HepG2 (cell line): ENCODE results near the gene TRIM69. TPM values are rescaled to one million over a fixed set of nuclear protein-coding genes. Genes with fewer than 3 reads are reported as not detected.

ENCODE experiments used
- FOXK1 ChIP-seq: sonication (generic); formaldehyde crosslinking; IDR thresholded peaks from 2 replicates; pipeline ENCODE4 v1.4.0; 2020; ENCODE audit warnings: low read depth, missing genetic modification reagents, borderline replicate concordance
- FOXK2 ChIP-seq: fragments of 450-650 bp; IDR thresholded peaks from 2 replicates; pipeline ENCODE4 v1.6.1; 2016
- JUNB ChIP-seq: sonication (generic); formaldehyde crosslinking; IDR thresholded peaks from 2 replicates; pipeline ENCODE4 v1.8.0; 2022; ENCODE audit warnings: missing genetic modification reagents, mild to moderate bottlenecking, borderline replicate concordance
- KDM3A ChIP-seq: IDR thresholded peaks from 2 replicates; pipeline ENCODE4 v1.6.1; 2018; ENCODE audit warnings: low read depth, missing compliant biosample characterization
- KLF16 ChIP-seq, 2 experiments: sonication (generic) in 1 of 2; formaldehyde crosslinking in 1 of 2; IDR thresholded peaks; 2 replicates each; pipeline versions ENCODE4 v1.6.1 to v1.8.0; 2016 to 2023; ENCODE audit warnings: missing genetic modification reagents in 2 of 2, missing compliant biosample characterization in 1 of 2
- MBD4 ChIP-seq: IDR thresholded peaks from 2 replicates; pipeline ENCODE4 v1.6.1; 2012; ENCODE audit warnings: low read length, inconsistent platforms, borderline replicate concordance
- NAIF1 ChIP-seq: sonication (generic); formaldehyde crosslinking; IDR thresholded peaks from 2 replicates; pipeline ENCODE4 v1.5.0; 2020; ENCODE audit warnings: mild to moderate bottlenecking, missing genetic modification reagents, borderline replicate concordance
- NR2F1 ChIP-seq, 2 experiments: fragments of 450-650 bp in 1 of 2; formaldehyde crosslinking in 1 of 2; IDR thresholded peaks; 2 replicates each; pipeline versions ENCODE4 v1.5.0 to v1.6.1; 2016 to 2020; ENCODE audit warnings: mild to moderate bottlenecking in 1 of 2, missing compliant biosample characterization in 1 of 2, missing genetic modification reagents in 1 of 2, moderate library complexity in 1 of 2
- POGZ ChIP-seq: sonication (generic); formaldehyde crosslinking; IDR thresholded peaks from 2 replicates; pipeline ENCODE4 v1.4.0; 2020; ENCODE audit warnings: mild to moderate bottlenecking, missing genetic modification reagents
- SOX6 ChIP-seq, 2 experiments: fragments of 450-650 bp in 1 of 2; sonication (generic) in 1 of 2; formaldehyde crosslinking in 1 of 2; IDR thresholded peaks; 2 replicates each; pipeline versions ENCODE4 v1.4.0 to v1.6.1; 2017 to 2020; ENCODE audit warnings: antibody characterized with exemption in 1 of 2, mild to moderate bottlenecking in 1 of 2, missing genetic modification reagents in 1 of 2
- SP1 ChIP-seq, 2 experiments: fragments of 450-650 bp in 1 of 2; sonication (generic) in 1 of 2; formaldehyde crosslinking in 1 of 2; IDR thresholded peaks; 2 replicates each; pipeline versions ENCODE4 v1.4.0 to v1.6.1; 2016 to 2020; ENCODE audit warnings: missing genetic modification reagents in 1 of 2
- STAG1 ChIP-seq: sonication (generic); formaldehyde crosslinking; IDR thresholded peaks from 2 replicates; pipeline ENCODE4 v1.4.0; 2020; ENCODE audit warnings: missing genetic modification reagents
- YEATS4 ChIP-seq: sonication (generic); formaldehyde crosslinking; IDR thresholded peaks from 2 replicates; pipeline ENCODE4 v1.4.0; 2020; ENCODE audit warnings: missing genetic modification reagents, borderline replicate concordance
- ZNF430 ChIP-seq: sonication (generic); formaldehyde crosslinking; IDR thresholded peaks from 2 replicates; pipeline ENCODE4 v1.9.0; 2021; ENCODE audit warnings: mild to moderate bottlenecking, missing genetic modification reagents
- ZNF44 ChIP-seq: sonication (generic); formaldehyde crosslinking; IDR thresholded peaks from 2 replicates; pipeline ENCODE4 v1.5.1; 2020; ENCODE audit warnings: mild to moderate bottlenecking, missing genetic modification reagents
- ZNF557 ChIP-seq: sonication (generic); formaldehyde crosslinking; IDR thresholded peaks from 2 replicates; pipeline ENCODE4 v1.4.0; 2020; ENCODE audit warnings: missing genetic modification reagents
- ZNF674 ChIP-seq: sonication (generic); formaldehyde crosslinking; IDR thresholded peaks from 2 replicates; pipeline ENCODE4 v1.5.0; 2020; ENCODE audit warnings: low read depth, mild to moderate bottlenecking, missing genetic modification reagents
- ZNF772 ChIP-seq: sonication (generic); formaldehyde crosslinking; IDR thresholded peaks from 2 replicates; pipeline ENCODE4 v1.5.0; 2020; ENCODE audit warnings: mild to moderate bottlenecking, missing genetic modification reagents
- ZNF776 ChIP-seq: sonication (generic); formaldehyde crosslinking; IDR thresholded peaks from 2 replicates; pipeline ENCODE4 v1.4.0; 2020; ENCODE audit warnings: mild to moderate bottlenecking, missing genetic modification reagents
- polyA plus RNA-seq, 8 experiments: library from polyadenylated mRNA; depleted of rRNA in 3 of 8; stranded (reverse) in 7 of 8; unstranded in 1 of 8; fragments of >200 nt; fragmentation: Illumina TruSeq in 4 of 8; extraction: Trizol in 4 of 8; gene quantifications; 2 replicates each; pipeline versions ENCODE4 v1.2.1 to v1.2.3, GENCODE V29; 2011 to 2016; ENCODE audit warnings: low read depth in 4 of 8, missing spikeins in 1 of 8, mixed read lengths in 1 of 8; ENCODE audit not compliant: insufficient read depth in 1 of 8
- total RNA-seq, 5 experiments: library from RNA; depleted of rRNA; stranded (reverse); fragments of >200 nt; fragmentation: Illumina TruSeq; extraction: Trizol; gene quantifications; 2 replicates each; pipeline ENCODE4 v1.2.3, GENCODE V29; 2016; ENCODE audit warnings: low read depth in 1 of 5
- TF ChIP-seq, protein P1 (sequence below): sonication (generic); formaldehyde crosslinking; IDR thresholded peaks from 2 replicates; pipeline ENCODE4 v1.5.0; 2020; ENCODE audit warnings: mild to moderate bottlenecking, missing genetic modification reagents, borderline replicate concordance
- TF ChIP-seq, protein P2 (sequence below): sonication (generic); formaldehyde crosslinking; IDR thresholded peaks from 2 replicates; pipeline ENCODE4 v1.4.0; 2020; ENCODE audit warnings: missing genetic modification reagents, borderline replicate concordance
- TF ChIP-seq, protein P3 (sequence below): sonication (generic); formaldehyde crosslinking; IDR thresholded peaks from 2 replicates; pipeline ENCODE4 v1.4.0; 2020; ENCODE audit warnings: mild to moderate bottlenecking, missing genetic modification reagents, borderline replicate concordance
- TF ChIP-seq, protein P4 (sequence below): sonication (generic); formaldehyde crosslinking; IDR thresholded peaks from 2 replicates; pipeline ENCODE4 v1.4.0; 2020; ENCODE audit warnings: mild to moderate bottlenecking, missing genetic modification reagents

The TRIM69 gene
- total and polyA plus RNA-seq, 2 of the 13 experiments (the other 11 are each of a cell fraction or from before 2014, with no cell fraction given): 2.6 to 3.2 TPM

DNA sequence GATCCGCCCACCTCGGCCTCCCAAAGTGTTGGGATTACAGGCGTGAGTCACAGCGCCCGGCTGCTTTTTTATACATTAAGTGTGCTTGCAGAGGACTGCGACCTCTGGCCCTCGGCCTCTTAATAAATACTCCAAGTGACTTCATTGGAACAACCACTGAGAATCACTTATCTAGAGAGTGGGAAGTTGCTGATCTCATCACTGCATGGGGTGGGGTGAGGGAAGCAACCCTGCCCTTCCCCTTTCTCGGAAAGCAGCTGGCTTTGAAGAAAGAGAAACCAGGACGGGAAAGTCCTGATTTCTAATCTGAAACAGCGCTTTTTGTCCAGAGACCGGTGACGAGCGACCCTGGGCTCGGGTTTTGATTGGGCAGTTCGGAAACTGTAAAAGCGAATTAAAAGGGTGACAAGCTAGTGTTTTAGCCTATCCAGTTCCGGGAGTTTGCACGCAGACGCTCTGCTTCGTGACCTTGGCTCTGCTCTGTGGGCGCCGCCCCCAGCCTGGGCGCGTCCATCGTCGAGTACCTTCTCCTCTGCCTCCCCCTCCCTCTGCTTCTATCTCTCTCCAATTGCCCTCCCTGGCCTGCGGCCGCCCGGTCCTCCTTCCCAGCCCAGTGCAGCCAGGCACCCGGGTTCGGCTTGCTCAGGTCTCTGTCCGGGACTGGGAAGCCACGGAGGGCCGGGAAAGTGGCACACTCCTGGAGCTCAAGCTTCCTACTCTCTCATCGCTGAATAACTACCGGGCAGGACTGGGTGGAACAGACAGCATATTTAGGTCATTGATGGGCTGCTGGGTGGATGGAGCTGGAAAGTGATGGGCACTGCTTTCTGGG, 7.5 kb upstream of the TRIM69 start (continued):
- TF ChIP-seq FOXK2: no peak
- peak; percentile 34; the same call in 1 of the 2 replicates for TF ChIP-seq FOXK1 (CRISPR knock-in tag)
- TF ChIP-seq, protein P1, sequence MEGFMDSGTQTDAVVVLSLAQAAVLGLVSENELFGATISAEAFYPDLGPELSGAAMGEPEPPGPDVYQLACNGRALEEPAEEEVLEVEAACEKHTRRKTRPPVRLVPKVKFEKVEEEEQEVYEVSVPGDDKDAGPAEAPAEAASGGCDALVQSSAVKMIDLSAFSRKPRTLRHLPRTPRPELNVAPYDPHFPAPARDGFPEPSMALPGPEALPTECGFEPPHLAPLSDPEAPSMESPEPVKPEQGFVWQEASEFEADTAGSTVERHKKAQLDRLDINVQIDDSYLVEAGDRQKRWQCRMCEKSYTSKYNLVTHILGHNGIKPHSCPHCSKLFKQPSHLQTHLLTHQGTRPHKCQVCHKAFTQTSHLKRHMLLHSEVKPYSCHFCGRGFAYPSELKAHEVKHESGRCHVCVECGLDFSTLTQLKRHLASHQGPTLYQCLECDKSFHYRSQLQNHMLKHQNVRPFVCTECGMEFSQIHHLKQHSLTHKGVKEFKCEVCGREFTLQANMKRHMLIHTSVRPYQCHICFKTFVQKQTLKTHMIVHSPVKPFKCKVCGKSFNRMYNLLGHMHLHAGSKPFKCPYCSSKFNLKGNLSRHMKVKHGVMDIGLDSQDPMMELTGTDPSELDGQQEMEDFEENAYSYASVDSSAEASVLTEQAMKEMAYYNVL (CRISPR knock-in tag): 0 out of 2 replicates have a peak, but pooled peaks have one; percentile 48
- TF ChIP-seq, protein P2, sequence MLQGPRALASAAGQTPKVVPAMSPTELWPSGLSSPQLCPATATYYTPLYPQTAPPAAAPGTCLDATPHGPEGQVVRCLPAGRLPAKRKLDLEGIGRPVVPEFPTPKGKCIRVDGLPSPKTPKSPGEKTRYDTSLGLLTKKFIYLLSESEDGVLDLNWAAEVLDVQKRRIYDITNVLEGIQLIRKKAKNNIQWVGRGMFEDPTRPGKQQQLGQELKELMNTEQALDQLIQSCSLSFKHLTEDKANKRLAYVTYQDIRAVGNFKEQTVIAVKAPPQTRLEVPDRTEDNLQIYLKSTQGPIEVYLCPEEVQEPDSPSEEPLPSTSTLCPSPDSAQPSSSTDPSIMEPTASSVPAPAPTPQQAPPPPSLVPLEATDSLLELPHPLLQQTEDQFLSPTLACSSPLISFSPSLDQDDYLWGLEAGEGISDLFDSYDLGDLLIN: no peak
- no peak for TF ChIP-seq ZNF430 (CRISPR knock-in tag)
- no peak for TF ChIP-seq JUNB (CRISPR knock-in tag)
- TF ChIP-seq YEATS4: peak; percentile 72
- TF ChIP-seq ZNF772: no peak
- no peak for TF ChIP-seq ZNF557 (CRISPR knock-in tag)
- TF ChIP-seq ZNF44 (CRISPR knock-in tag): no peak
- 0 out of 2 replicates have a peak, but pooled peaks have one; percentile 23 for TF ChIP-seq KDM3A (CRISPR knock-in tag)
- TF ChIP-seq POGZ: peak; percentile 72
- TF ChIP-seq NAIF1 (CRISPR knock-in tag): no peak
- TF ChIP-seq KLF16 (CRISPR knock-in tag; IDR thresholded peaks at IDR 0.05): peak in 1 of 2 experiments; percentile 70; a peak in 2 of 4 replicates
- no peak for TF ChIP-seq STAG1 (CRISPR knock-in tag)
- TF ChIP-seq SP1 (IDR thresholded peaks at IDR 0.05): no peak
- no peak for TF ChIP-seq SP1 (CRISPR knock-in tag; IDR thresholded peaks at IDR 0.05)
- TF ChIP-seq, protein P3, sequence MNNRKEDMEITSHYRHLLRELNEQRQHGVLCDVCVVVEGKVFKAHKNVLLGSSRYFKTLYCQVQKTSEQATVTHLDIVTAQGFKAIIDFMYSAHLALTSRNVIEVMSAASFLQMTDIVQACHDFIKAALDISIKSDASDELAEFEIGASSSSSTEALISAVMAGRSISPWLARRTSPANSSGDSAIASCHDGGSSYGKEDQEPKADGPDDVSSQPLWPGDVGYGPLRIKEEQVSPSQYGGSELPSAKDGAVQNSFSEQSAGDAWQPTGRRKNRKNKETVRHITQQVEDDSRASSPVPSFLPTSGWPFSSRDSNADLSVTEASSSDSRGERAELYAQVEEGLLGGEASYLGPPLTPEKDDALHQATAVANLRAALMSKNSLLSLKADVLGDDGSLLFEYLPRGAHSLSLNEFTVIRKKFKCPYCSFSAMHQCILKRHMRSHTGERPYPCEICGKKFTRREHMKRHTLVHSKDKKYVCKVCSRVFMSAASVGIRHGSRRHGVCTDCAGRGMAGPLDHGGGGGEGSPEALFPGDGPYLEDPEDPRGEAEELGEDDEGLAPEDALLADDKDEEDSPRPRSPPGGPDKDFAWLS (CRISPR knock-in tag): no peak
- TF ChIP-seq MBD4: no peak
- no peak for TF ChIP-seq ZNF776 (CRISPR knock-in tag)
- no peak for TF ChIP-seq SOX6 (IDR thresholded peaks at IDR 0.05)
- TF ChIP-seq SOX6 (CRISPR knock-in tag; IDR thresholded peaks at IDR 0.05): peak; percentile 50
- TF ChIP-seq, protein P4, sequence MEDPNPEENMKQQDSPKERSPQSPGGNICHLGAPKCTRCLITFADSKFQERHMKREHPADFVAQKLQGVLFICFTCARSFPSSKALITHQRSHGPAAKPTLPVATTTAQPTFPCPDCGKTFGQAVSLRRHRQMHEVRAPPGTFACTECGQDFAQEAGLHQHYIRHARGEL: no peak
- no peak for TF ChIP-seq ZNF674 (CRISPR knock-in tag)
- TF ChIP-seq NR2F1 (CRISPR knock-in tag; IDR thresholded peaks at IDR 0.05): peak; percentile 22 to 76; a peak in 2 of 4 replicates
